ENCODE results near the gene TUBGCP6. TPM values are rescaled to one million over a fixed set of nuclear protein-coding genes. Genes with fewer than 3 reads are reported as not detected.
A peak's percentile ranks its signal among the peaks of the same experiment; 100 is the strongest.

The TUBGCP6 gene
- total RNA-seq: 10 to 100 TPM; 26.3 to 31.6 TPM
- long read RNA-seq, partial matches to known transcripts: 13 of 19 reads
- long read RNA-seq, other reads (novel, unspliced or antisense): 6 of 19 reads

GRCh38 chr22:50244420-50245213 is at the start of gene TUBGCP6:
TUBGCP6 (minus strand) TSS chr22:50245023; CDS start chr22:50244459, 564 bp downstream.
- ATAC-seq (peak; percentile 86), DNase-seq (peak; percentile 92 to 97)
- intact Hi-C loops (cut with DNase I, micrococcal nuclease): no loop called here

- intact Hi-C loops (cut with DNase I, micrococcal nuclease): no loop called here
- ATAC-seq: peak; percentile 7
- no peak for DNase-seq
Measured at GRCh38 chr22:50294319-50294656, 49.5 kb upstream of the TUBGCP6 start.

GRCh38 chr22:50293441-50294318 is 48.9 kb upstream of the TUBGCP6 start:
- ATAC-seq: peak; percentile 85
- intact Hi-C loops (cut with DNase I, micrococcal nuclease): no loop called here

GRCh38 chr22:50292643-50293440 is 48.0 kb upstream of the TUBGCP6 start:
- DNase-seq (no peak), ATAC-seq (peak; percentile 23)
- intact Hi-C loops (cut with DNase I, micrococcal nuclease): no loop called here

More at GRCh38 chr22:50293441-50294318, 48.9 kb upstream of the TUBGCP6 start:
- DNase-seq: peak; percentile 81 to 93

GRCh38 chr22:50289942-50290630 is 45.3 kb upstream of the TUBGCP6 start:
- intact Hi-C loops (cut with DNase I, micrococcal nuclease): no loop called here
- ATAC-seq: no peak

GRCh38 chr22:50289151-50289941 is 44.5 kb upstream of the TUBGCP6 start:
- intact Hi-C loops (cut with DNase I, micrococcal nuclease): no loop called here
- ATAC-seq (no peak), DNase-seq (no peak)

More at GRCh38 chr22:50289942-50290630, 45.3 kb upstream of the TUBGCP6 start:
- DNase-seq: no peak

GRCh38 chr22:50287731-50288130 is 42.9 kb upstream of the TUBGCP6 start:
- DNase-seq (no peak), ATAC-seq (no peak)
- intact Hi-C loops (cut with DNase I, micrococcal nuclease): no loop called here

- intact Hi-C loops (cut with DNase I, micrococcal nuclease): no loop called here
- ATAC-seq (no peak), DNase-seq (no peak)
Measured at GRCh38 chr22:50286701-50287318, 42.0 kb upstream of the TUBGCP6 start.

GRCh38 chr22:50286275-50286674 is 41.5 kb upstream of the TUBGCP6 start:
- DNase-seq (no peak), ATAC-seq (no peak)
- intact Hi-C loops (cut with DNase I, micrococcal nuclease): no loop called here

GRCh38 chr22:50285568-50286229 is 40.9 kb upstream of the TUBGCP6 start:
- intact Hi-C loops (cut with DNase I, micrococcal nuclease): no loop called here
- DNase-seq: no peak

GRCh38 chr22:50284479-50284878 is 39.7 kb upstream of the TUBGCP6 start:
- no peak for DNase-seq
- intact Hi-C loops (cut with DNase I, micrococcal nuclease): no loop called here
- ATAC-seq: no peak

More at GRCh38 chr22:50285568-50286229, 40.9 kb upstream of the TUBGCP6 start:
- no peak for ATAC-seq

- DNase-seq: no peak
- intact Hi-C loops (cut with DNase I, micrococcal nuclease): no loop called here
- no peak for ATAC-seq
Measured at GRCh38 chr22:50283821-50284220, 39.0 kb upstream of the TUBGCP6 start.

- intact Hi-C loops (cut with DNase I, micrococcal nuclease): no loop called here
- ATAC-seq (peak; percentile 30), DNase-seq (peak in 1 of 2 donors; percentile 68)
Measured at GRCh38 chr22:50282361-50283155, 37.7 kb upstream of the TUBGCP6 start.

- DNase-seq (no peak), ATAC-seq (no peak)
- intact Hi-C loops (cut with DNase I, micrococcal nuclease): no loop called here
Measured at GRCh38 chr22:50281957-50282356, 37.1 kb upstream of the TUBGCP6 start.

GRCh38 chr22:50281384-50281760 is 36.5 kb upstream of the TUBGCP6 start:
- intact Hi-C loops (cut with DNase I, micrococcal nuclease): no loop called here
- ATAC-seq (no peak), DNase-seq (no peak)
